Mesendoderm (in vitro differentiated cells): ENCODE results near the gene PLCB1.

ENCODE experiments used
- DNase-seq: peaks from one replicate; pipeline ENCODE4 v3.0.0; 2013
- H2AK5ac ChIP-seq: 2 replicates; pipeline ENCODE4 v1.6.1; 2013; ENCODE audit warnings: low read length, inconsistent platforms
- H2BK120ac ChIP-seq: 2 replicates; pipeline ENCODE4 v1.6.1; 2013; ENCODE audit warnings: low read depth, mild to moderate bottlenecking, low read length, moderate library complexity, mixed read lengths
- H2BK15ac ChIP-seq: replicated peaks from 2 replicates; pipeline ENCODE4 v1.6.1; 2013; ENCODE audit warnings: low read depth, mild to moderate bottlenecking, moderate library complexity
- H2BK5ac ChIP-seq: 2 replicates; pipeline ENCODE4 v1.6.1; 2013; ENCODE audit warnings: low read length, inconsistent platforms
- H3K18ac ChIP-seq: 2 replicates; pipeline ENCODE4 v1.6.1; 2013; ENCODE audit warnings: mild to moderate bottlenecking, low read length, mixed read lengths
- H3K23ac ChIP-seq: one replicate; pipeline ENCODE4 v1.6.1; 2013; ENCODE audit warnings: low read length
- H3K27ac ChIP-seq: 2 replicates; pipeline ENCODE4 v1.5.1; 2013; ENCODE audit warnings: low read depth, mild to moderate bottlenecking, inconsistent platforms, low read length, moderate library complexity
- H3K27me3 ChIP-seq: 2 replicates; pipeline ENCODE4 v1.6.1; 2013; ENCODE audit warnings: low read length, control low read depth, mild to moderate bottlenecking, inconsistent platforms; ENCODE audit not compliant: insufficient read depth, poor library complexity
- H3K36me3 ChIP-seq: 2 replicates; pipeline ENCODE4 v1.6.1; 2013; ENCODE audit warnings: low read length, inconsistent platforms; ENCODE audit not compliant: control insufficient read depth, insufficient read depth
- H3K4ac ChIP-seq: one replicate; pipeline ENCODE4 v1.6.1; 2013; ENCODE audit warnings: low read depth, mild to moderate bottlenecking, low read length, moderate library complexity
- H3K4me1 ChIP-seq: 2 replicates; pipeline ENCODE4 v1.6.1; 2013; ENCODE audit warnings: low read depth, low read length, inconsistent platforms; ENCODE audit not compliant: control insufficient read depth
- H3K4me2 ChIP-seq: 2 replicates; pipeline ENCODE4 v1.6.1; 2013; ENCODE audit warnings: low read length
- H3K4me3 ChIP-seq: 2 replicates; pipeline ENCODE4 v1.5.1; 2013; ENCODE audit warnings: mild to moderate bottlenecking, low read length
- H3K56ac ChIP-seq: one replicate; pipeline ENCODE4 v1.6.1; 2013; ENCODE audit warnings: low read length
- H3K79me1 ChIP-seq: 2 replicates; pipeline ENCODE4 v1.6.1; 2013; ENCODE audit warnings: low read length, inconsistent platforms
- H3K79me2 ChIP-seq: 2 replicates; pipeline ENCODE4 v1.6.1; 2013; ENCODE audit warnings: mild to moderate bottlenecking, low read length; ENCODE audit not compliant: control insufficient read depth, insufficient read depth
- H3K9ac ChIP-seq: 2 replicates; pipeline ENCODE4 v1.6.1; 2013; ENCODE audit warnings: low read length, inconsistent platforms
- H4K5ac ChIP-seq: one replicate; pipeline ENCODE4 v1.6.1; 2013; ENCODE audit warnings: low read length
- H4K8ac ChIP-seq: one replicate; pipeline ENCODE4 v1.6.1; 2013; ENCODE audit warnings: low read depth, mild to moderate bottlenecking, control low read depth, low read length, moderate library complexity
- WGBS: extraction: QIAGEN DNeasy Blood & Tissue Kit; methylation state at CpG from one replicate; pipeline ENCODE4 v1.1.7; 2013; ENCODE audit warnings: low lambda C conversion rate, missing lambda C conversion rate; ENCODE audit not compliant: insufficient coverage; ENCODE audit errors: extremely low coverage; 5-methylcytosine and 5-hydroxymethylcytosine counted together

The PLCB1 gene

DNA sequence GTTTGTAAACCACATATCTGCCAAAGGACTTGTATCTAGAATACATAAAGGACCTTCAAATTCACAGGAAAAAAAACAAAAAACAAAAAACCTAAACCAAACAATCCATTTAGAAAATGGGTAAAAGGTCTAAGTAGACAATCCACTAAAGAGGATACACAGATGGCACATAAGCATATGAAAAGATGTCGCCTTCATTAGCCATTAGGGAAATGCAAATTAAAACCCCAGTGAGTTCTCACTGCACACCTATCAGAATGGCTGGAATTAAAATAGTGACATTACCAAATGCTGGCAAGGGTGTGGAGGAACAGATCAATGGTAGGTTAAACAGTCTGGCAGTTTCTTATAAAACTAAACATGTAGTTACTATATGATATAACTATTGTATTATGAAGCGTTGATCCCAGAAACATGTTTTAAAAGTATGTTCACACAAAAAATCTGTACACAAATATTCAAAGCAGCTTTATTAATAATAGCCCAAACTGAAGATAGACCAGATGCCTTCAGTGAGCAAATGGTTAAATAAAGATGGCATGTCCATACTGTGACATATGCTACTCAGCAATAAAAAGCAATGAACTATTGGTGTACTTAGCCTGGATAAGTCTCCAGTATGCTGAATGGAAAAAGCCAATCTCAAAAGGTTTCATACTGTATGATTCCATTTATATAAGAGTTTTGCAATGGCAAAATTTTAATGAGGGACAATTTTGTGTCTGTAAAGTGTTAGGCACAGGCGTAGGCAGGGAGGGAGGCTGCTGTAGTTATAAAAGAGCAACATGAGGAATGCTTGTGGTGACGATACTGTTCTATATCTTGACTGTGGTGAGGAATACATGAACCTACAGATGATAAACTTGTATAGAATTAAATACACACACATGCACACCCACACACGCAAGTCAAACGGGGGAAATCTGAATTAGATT lies 43.9 kb downstream of the PLCB1 start:
- H2BK120ac ChIP-seq: no peak overlapping the region
- H3K79me1 ChIP-seq: no peaks in the 10 kb centered on the region
- H3K4me3 ChIP-seq: no peak overlapping the region
- no peak for DNase-seq
- WGBS: no CpG with 5 or more reads among the region's 6 CpGs
- H3K18ac ChIP-seq: no peak overlapping the region
- no peaks in the 10 kb centered on the region for H3K4me1 ChIP-seq
- no peaks in the 10 kb centered on the region for H3K27me3 ChIP-seq
- H3K56ac ChIP-seq: no peak overlapping the region
- H3K4ac ChIP-seq: no peak overlapping the region
- no peak overlapping the region for H2BK5ac ChIP-seq
- H4K5ac ChIP-seq: no peak overlapping the region
- H3K9ac ChIP-seq: no peak overlapping the region
- no peak overlapping the region for H2BK15ac ChIP-seq
- no peak overlapping the region for H2AK5ac ChIP-seq
- no peaks in the 10 kb centered on the region for H3K36me3 ChIP-seq
- H3K4me2 ChIP-seq: no peak overlapping the region
- H3K27ac ChIP-seq: no peak overlapping the region
- no peak overlapping the region for H4K8ac ChIP-seq
- H3K23ac ChIP-seq: no peak overlapping the region
- H3K79me2 ChIP-seq: no peaks in the 10 kb centered on the region

DNA sequence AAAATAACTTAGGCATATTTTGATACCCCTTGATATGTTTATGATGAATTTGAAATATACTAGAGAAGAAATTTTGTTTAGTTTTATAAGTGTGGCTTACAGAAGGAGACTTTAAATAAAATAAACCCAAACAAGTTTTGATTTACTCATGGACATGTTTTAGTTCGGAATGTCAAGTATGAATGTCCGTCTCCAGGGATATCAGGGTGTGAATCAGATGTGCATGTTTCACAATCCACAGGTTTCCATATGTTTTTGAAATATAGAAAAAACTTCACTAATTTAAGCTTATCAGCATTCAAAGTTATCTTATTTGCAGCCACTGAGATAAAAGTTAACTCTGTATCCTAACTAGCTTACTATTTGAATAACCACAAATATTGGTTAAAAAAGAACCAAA lies 51.5 kb downstream of the PLCB1 start:
- Histone ChIP-seq H3K18ac (no peak overlapping the region), H4K5ac (no peak overlapping the region), H3K4me2 (no peak overlapping the region), H3K23ac (no peak overlapping the region), H3K4ac (no peak overlapping the region), H3K27me3 (no peaks in the 10 kb centered on the region), H3K4me3 (no peak overlapping the region), H3K36me3 (no peaks in the 10 kb centered on the region), H3K4me1 (no peaks in the 10 kb centered on the region), H2BK120ac (no peak overlapping the region), H3K56ac (no peak overlapping the region), H4K8ac (no peak overlapping the region), H3K79me1 (no peaks in the 10 kb centered on the region), H2BK15ac (no peak overlapping the region), H3K27ac (no peak overlapping the region), H3K9ac (no peak overlapping the region), H2AK5ac (no peak overlapping the region), H3K79me2 (no peaks in the 10 kb centered on the region), H2BK5ac (no peak overlapping the region)
- DNase-seq: no peak
- WGBS: no CpG with 5 or more reads among the region's 2 CpGs

DNA sequence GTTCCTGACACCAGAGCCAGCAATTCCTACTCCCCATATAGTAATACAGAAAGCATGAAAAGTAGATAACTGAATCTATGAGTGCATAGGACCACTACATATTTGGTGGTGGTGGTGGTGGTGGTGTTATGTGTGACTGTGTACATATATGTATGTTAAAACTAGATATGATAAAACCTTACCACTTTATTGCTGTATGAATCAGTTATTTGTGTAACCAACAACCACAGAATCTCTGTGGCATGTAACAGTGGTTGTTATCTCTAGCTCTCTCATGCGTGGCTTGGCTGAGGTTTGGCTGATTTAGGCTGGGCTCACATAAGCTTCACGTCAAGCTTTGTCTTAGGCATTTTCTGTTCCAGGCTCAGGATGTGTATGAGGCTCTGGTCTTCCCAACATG lies 55.7 kb downstream of the PLCB1 start:
- Histone ChIP-seq H3K4me2 (no peak overlapping the region), H3K9ac (no peak overlapping the region), H3K56ac (no peak overlapping the region), H3K27me3 (no peaks in the 10 kb centered on the region), H3K4me1 (no peaks in the 10 kb centered on the region), H3K23ac (no peak overlapping the region), H2BK120ac (no peak overlapping the region), H2BK5ac (no peak overlapping the region), H3K18ac (no peak overlapping the region), H2BK15ac (no peak overlapping the region), H3K4ac (no peak overlapping the region), H3K27ac (no peak overlapping the region), H4K8ac (no peak overlapping the region), H4K5ac (no peak overlapping the region), H3K79me2 (no peaks in the 10 kb centered on the region), H2AK5ac (no peak overlapping the region), H3K4me3 (no peak overlapping the region), H3K79me1 (no peaks in the 10 kb centered on the region), H3K36me3 (no peaks in the 10 kb centered on the region)
- DNase-seq: no peak
- WGBS: no CpG with 5 or more reads among the region's 2 CpGs

DNA sequence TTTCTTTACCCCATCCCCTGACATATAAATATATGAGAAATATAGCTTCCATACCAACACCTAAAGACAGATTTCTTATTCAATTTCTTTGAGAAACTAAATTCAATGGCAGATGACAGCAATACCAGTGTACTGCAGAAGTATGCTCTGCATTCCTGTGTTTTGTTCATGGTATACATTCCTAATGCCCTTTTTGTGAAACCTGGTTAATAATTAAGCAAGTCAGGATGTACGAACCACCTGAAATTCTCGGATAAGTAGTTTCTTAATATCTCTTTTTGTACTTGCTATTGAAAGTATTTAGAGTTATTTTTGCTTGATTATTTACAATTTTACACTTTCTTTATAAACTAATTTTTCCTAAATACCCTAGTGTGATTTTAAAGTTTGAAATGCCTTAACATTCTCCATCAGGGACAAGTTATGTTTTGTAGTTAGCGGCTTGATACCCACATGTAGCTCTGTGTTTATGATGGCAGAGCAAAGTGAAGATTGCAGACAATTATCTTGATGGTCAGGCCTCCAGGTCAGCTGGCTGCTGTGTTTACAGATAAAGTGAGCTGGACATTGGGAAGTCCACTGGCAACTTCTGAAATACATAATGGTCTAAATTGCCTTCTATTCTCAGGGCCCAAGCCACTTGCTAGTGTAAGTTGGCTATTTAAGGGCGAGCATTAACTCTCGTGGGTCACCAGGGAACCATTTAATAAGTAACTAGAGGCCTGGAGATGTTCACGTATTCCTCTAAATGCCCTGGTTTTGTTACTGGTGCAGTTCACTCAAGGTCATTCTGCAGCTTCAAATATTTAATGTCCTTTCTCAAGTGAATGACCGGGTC lies 58.2 kb downstream of the PLCB1 start:
- Histone ChIP-seq H3K79me1 (no peaks in the 10 kb centered on the region), H3K36me3 (no peaks in the 10 kb centered on the region), H3K9ac (no peak overlapping the region), H3K79me2 (no peaks in the 10 kb centered on the region), H3K27me3 (no peaks in the 10 kb centered on the region), H2BK120ac (no peak overlapping the region), H4K5ac (no peak overlapping the region), H4K8ac (no peak overlapping the region), H3K4ac (no peak overlapping the region), H3K4me2 (no peak overlapping the region), H3K56ac (no peak overlapping the region), H2AK5ac (no peak overlapping the region), H2BK15ac (no peak overlapping the region), H3K18ac (no peak overlapping the region), H3K4me3 (no peak overlapping the region), H3K27ac (no peak overlapping the region), H3K4me1 (no peaks in the 10 kb centered on the region), H3K23ac (no peak overlapping the region), H2BK5ac (no peak overlapping the region)
- no CpG with 5 or more reads among the region's 7 CpGs for WGBS
- no peak for DNase-seq

DNA sequence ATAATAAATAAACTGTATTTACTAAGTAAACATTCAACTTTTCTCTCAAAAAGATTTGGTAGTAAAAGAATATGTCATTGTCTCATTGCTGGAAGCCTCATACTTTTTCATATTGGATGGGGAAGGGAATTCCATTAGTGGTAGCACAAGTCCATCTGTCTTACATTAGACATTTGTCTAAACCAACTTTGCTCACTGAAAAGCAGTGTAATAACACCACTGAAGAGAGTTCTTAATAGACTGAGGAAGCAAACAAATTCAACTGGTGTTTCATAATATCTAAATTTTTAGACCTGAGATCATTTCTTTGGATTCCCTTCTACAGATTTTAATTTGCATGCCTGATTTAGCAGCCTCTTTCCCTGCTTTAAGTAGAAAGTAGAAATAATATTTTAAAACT lies 62.7 kb downstream of the PLCB1 start:
- H2BK5ac ChIP-seq: no peak overlapping the region
- no peak for DNase-seq
- no peaks in the 10 kb centered on the region for H3K36me3 ChIP-seq
- H3K18ac ChIP-seq: no peak overlapping the region
- H2AK5ac ChIP-seq: no peak overlapping the region
- no peak overlapping the region for H2BK15ac ChIP-seq
- no peak overlapping the region for H4K5ac ChIP-seq
- H3K27ac ChIP-seq: no peak overlapping the region
- H3K27me3 ChIP-seq: no peaks in the 10 kb centered on the region
- no peak overlapping the region for H3K4ac ChIP-seq
- no peak overlapping the region for H3K4me2 ChIP-seq
- no peak overlapping the region for H3K23ac ChIP-seq
- H3K9ac ChIP-seq: no peak overlapping the region
- no peaks in the 10 kb centered on the region for H3K4me1 ChIP-seq
- no peak overlapping the region for H3K4me3 ChIP-seq
- no peak overlapping the region for H4K8ac ChIP-seq
- H3K79me1 ChIP-seq: no peaks in the 10 kb centered on the region
- no peak overlapping the region for H2BK120ac ChIP-seq
- no peak overlapping the region for H3K56ac ChIP-seq
- H3K79me2 ChIP-seq: no peaks in the 10 kb centered on the region
